HG03432 (cell line): ENCODE data around the gene ARF6.
"Not testable (repeated sequence)": the region's sequence is repeated elsewhere in the genome, so short reads cannot be mapped to it uniquely, and the experiment has no call there.

Experiments
- ATAC-seq: cut with Tn5 transposase; IDR thresholded peaks from one replicate; pipeline ENCODE4 v1.9.1; 2021; ENCODE audit warnings: mild to moderate bottlenecking, moderate library complexity; ENCODE audit not compliant: unreplicated experiment

The ARF6 gene

DNA sequence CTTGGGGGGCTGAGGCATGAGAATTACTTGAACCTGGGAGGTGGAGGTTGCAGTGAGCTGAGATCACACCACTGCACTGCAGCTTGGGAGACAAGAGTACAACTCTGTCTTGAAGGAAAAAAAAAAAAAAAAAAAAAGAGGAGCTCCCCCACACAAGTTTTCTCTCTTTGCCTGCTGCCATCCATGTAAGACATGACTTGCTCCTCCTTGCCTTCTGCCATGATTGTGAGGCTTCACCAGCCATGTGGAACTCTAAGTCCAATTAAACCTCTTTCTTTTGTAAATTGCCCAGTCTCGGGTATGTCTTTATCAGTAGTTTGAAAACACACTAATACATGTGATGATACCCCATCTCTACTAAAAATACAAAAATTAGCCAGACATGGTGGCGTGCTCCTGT is 46.3 kb downstream of the ARF6 start:
- not testable (repeated sequence) for ATAC-seq

DNA sequence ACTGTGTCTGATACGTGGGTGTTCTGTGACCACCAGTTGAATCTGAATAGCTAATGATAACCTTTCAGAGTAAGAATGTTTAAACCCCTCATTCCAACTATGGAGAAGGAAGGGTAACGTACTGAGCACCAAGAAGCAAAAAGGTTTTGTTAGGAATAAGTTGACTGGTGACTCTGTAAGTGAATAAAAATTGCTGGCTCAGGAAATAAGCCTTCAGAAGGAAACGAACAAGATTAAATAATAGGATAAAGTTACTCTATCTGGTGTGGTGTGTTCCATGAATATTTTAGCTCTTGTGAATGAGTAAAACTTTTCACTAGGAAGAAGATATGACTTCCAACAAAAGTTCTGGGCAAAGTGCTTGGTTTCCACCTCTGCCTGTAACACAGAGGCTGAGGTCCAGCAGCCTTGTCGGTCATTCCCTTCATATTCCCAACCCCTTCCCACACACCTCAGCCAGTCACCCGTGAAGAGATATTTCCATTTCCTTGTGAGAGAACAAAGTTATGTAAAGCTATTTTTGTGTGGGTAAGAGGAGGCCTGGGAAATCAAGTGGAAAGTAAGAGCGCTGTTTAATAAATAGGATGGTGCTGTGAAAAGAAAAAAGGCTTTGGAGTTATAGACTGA is 47.1 kb downstream of the ARF6 start:
- no peak for ATAC-seq

DNA sequence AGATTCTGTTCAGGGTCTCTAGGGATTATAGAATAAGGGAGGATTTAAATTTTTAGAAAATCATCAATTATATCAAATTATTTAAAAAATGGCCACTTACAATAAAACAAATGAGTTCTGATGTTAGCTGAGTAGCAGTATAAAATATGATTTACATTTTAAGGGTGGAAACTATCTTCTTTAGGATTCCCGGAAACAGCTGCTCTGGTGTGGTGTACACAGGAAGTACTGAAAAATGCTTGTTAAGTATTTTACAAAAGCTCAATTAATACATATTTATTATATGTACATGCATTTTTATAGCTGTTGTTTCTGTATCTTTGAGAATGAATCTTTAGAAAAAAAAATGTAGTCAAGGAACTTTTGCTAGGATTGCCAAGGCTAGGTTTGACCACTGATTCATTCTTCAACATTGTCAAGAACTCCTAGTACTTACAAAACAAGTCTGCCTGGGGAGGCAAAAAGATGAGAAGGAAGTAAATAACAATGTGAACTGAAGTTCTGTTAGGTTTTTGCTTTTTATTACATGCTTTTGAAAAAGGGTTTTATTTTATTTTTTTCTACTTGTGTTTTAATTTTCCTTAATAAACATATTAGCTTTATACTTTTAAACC is 48.0 kb downstream of the ARF6 start:
- no peak for ATAC-seq

DNA sequence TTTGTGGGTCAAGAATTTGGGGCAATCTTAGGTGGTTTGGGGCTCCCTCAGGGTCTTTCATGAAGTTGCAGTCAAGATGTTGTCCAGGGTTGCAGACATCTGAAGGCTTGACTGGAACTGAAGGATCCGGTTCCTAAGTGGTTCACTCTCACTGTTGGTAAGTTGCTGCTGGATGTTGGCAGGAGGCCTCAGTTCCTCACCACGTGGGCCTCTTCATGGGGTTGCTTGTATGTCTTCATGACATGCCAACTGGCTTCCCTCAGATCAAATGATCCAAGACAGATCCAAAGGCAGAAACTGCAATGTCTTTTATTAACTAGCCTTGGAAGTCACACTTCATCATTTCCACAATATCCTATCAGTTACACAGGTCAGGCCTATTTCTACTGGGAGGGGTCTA is 49.2 kb downstream of the ARF6 start:
- ATAC-seq: no peak

DNA sequence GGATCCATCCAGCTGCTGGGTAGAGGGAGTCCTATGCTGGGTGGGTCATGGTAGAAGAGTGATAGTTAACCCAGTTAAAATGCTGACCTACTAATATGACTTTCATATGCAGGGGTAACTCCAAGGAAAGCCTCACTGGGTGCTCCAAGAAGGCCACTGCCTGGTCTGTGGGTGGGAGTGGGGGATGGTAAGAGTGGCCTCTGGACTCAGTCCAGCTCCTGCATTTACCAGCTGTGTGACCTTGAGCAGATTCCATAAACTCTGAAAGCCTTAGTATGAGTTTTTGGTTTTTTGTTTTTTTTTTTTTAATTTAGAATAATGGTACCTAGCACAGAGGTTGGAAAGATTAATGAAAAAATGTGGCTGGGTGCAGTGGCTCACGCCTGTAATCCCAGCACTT is 51.6 kb downstream of the ARF6 start:
- no peak for ATAC-seq

DNA sequence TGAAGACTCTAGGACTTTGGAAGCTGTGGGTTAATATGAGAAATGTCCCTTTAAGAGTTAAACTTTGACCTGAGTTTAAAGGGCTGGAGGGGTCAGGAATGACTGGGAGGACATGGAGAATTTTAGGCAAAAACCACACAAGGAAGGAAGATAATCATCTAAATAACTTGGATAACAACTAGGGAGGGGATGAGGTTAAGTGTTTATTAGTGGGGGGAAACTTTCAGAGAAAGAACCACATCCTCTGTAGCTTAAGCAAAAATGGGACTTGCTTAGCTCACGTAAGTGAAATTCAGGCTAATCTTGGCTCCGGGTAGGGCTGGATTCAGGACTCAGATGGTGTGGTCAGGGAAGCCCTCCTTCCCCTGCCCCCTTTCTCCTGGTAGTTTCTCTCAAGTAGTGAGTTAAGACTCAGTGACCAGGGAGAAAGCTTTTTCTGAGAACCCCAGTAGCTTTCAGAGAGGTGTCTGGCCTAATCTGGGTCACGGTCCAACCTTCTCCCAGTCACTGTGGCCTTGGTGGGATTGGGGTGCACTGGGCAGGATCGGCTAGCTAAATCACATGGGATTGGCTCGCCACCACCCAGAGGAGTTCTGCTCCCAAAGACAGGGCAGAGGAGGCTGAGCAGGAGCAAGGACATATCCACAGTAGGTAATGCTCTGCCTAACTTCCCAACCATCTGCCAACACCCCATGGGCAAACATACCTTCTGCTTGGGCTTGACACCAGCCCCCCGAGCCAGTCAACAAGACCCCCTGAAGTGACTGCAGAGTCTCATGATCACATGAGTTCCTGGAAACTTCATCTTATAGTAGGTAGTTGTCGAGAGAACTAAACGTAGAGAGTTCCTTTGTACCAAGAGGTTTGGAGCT is 52.8 kb downstream of the ARF6 start:
- ATAC-seq: no peak
